CD4-positive, alpha-beta T cell treated with Interleukin-21 for 1 hour (primary cell): Measurements from ENCODE around the gene ASCC3.
A peak's percentile ranks its signal among the peaks of the same experiment; 100 is the strongest.

Experiments used
- DNase-seq: peaks from one replicate; pipeline ENCODE4 v3.0.0-alpha.2; 2020

The ASCC3 gene

DNA sequence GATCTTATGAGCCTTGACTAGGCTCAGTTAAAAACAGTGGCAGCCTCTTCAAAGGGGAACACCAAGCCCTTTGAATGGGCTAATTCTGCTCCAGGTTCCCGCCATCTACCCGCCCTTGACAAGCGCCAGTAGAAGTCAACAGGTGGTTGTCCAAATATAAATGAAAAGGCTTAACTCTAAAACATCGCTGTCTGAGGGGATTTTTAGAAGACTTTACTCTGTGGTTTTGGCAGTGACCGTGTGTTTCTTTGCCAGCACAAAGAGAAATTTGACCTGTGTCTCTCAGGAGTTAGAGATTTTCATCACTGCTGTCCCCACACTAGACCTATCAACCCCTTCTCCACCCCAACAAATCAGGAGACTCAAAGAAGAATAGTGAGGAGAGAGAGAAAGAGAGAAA lies 396.7 kb downstream of the ASCC3 start:
- no peak for DNase-seq

DNA sequence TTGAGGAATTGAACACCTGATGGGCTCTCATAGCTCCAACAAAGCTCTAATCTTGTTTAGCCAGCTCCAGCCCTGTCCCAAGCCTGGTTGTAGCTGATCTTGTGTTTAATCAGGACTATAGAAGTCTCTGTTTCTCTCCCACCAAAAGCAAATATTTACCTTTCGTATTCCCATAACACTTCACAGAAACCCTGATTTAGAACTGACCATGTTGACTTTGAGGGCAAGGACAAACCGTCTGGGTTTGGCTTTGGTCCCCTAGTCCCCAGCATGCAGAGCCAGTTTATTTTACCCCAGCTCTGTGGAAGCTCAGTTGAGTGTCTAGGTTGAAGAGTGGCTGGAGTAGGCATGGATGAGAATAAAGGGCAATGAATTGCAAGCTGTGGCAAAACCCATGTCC lies 398.4 kb downstream of the ASCC3 start:
- no peak for DNase-seq

GRCh38 chr6:100479179-100480035 lies 401.7 kb downstream of the ASCC3 start:
- peak; percentile 34 for DNase-seq

GRCh38 chr6:100475554-100476320 lies 405.4 kb downstream of the ASCC3 start:
- DNase-seq, result no peak

DNA sequence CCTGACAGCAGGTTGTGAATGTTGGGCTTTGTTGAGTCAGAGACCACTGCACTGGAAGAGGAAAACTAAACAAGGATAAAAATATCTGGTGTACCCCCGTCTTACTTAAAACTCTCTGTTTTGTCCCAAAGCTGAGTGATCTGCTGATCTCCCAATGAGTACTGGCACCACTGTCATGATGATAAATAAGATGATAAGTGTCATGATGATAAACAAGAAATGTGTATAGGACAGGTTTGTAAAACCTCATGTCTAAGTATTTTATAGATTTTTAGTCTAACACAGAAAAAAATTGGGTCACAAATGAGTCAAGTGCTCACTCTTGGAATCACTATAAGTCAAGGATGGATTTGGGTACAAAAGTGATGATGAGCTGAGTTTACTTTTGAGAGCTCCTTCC lies 407.9 kb downstream of the ASCC3 start:
- no peak for DNase-seq

DNA sequence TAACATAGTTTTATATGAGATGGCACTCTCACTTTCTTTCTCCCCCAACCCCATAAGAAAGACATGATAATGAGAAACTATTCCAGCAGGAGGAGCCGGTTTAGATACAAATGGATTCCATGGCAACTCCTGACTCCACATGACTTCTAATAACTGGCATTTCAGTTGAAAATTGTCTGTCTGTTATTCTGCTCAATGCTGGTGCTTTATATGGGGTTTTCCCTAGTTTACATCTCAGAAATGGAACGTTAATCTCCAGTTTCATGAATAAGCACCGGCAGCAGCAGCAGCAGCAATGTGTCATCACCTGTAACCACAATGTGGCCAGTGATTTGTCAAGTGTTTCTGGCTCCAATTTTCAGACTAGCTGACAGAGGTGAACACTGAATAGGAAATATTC lies 408.5 kb downstream of the ASCC3 start:
- DNase-seq, result no peak

DNA sequence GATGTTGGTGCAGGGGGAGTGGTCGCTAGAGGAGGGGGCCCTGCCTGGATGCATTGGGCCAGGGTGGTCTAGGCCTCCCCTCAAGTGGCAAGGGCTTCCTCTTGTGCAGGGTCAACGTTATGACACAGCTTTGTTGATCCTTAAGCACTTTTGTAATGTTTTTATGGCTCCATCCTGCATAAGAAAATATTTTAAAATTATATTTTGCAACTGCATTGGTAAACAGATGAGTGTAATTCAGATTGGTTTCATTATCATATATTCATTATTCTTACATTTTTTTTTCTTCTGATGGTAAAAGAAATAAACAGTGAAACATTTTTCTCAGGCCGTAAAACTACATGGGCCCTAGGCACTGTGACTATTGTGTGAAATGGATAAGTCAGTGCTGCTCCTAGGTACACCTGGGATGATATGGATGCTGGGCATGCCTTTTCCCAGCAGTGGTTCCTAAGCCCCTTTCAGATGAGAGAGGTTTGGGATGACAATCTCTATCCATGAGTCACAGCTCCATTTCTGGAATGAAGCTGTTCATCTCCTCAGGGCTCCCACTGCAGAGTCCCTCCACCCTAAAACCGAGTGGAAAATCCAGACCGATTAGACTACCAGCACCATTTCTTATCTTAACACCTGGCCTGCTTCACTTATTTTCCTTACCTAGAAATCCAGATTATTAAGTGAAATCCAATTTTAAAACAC lies 410.6 kb downstream of the ASCC3 start:
- DNase-seq, result no peak

DNA sequence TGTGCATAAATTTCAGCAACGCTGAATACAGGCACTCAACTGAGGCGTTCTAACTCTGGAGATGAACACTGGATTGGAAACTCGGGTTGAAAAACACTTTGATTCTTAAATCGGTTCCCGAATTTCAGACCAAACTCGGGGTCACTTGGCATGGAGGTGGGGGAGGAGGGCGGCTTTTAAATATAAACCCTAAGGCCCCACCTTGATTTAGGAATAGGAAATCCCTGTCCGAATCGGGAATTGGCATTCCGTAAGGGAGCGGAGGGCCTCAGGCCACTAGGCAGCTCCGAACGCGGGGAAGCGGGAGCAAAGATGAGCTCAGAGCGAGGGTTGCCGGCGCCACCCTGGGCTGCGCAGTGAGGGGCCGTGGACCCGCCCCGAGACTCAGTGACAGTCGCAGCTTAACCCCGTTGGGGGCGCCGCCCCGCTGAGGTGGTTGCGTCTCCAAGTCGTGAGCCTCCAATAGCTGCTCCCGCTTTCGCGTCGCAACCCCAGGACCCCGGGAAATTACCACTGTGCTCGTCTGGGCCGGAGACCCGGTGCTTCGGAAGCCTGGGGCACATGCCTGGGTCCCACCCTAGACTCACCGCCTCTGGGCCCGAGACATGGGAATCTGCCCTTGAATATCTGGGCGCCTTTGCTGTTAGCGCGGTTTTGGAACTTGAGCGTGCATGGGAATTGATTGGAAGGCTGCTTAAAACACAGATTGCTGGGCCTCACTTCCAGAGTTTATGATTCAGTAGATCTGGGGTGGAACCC lies 411.8 kb downstream of the ASCC3 start:
- DNase-seq, result no peak

DNA sequence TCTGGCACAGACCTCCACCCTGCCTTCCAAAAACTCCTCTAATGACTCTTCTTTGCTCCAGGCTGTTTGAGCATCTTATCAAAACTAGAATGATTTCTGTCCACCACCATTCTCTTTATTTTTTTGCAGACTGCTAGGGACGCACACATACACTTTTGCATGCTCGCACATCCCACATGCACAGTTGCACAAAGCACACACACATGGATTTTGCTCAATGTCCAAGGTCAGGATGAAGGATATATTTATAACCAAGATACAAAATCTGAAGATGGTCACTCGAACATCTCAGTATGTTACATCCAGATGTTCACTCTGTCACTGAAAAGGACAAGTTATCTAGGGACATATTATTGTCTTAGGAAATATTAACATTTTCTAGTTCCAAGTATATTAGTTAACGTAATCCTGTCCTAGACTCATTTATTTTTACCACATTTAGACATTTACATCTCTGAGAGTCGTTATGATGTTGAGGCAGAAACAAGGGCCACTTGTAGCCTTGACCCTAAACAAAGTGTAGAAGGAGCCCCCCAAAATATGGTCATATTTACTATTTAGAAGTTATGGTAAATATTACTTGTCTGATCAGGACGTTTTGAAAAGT lies 413.0 kb downstream of the ASCC3 start:
- DNase-seq, result no peak

DNA sequence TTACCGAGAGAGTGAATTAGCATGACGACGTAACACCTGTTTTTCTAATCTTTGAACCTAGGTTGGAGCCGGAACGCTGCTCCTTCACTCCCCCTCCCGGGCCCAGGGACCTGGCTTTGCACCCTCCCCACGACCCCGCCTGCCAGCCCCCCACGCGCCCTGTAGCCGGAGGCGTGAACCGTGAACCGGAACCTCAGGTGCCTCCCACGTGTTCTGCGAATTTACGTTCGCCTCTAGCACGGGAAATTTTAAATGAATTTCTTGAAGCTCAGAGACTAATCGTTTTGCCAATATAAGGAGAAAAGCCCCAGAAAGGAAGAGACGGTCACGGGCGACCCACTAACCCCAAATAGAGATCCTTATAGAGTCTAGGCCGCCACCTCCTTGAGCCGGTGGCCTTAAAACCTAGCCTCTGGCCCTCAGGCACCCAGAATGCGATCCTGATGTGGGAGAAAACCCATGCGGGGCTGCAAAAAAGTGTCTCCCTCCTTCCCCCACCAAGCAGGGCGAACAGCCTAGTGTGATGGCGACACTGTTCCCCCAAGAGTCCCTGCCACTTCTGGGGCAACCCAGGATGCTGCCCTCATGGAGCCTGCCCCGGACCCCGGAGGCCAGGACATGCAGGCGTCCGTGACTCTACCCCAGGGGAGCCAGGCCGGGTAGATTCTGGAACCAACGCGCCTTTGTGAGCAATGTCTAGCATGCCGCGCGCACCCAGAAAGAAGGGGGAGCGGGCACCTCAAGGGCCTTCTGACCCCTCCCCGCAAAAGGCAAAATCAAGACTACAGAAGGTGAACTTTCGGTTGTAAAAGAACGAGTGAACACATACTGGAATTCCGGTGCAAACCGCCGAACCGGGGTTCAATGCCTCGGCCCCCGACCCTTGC lies 413.8 kb downstream of the ASCC3 start:
- no peak for DNase-seq

- DNase-seq, result no peak
Observed at GRCh38 chr6:100466410-100467128, 414.6 kb downstream of the ASCC3 start.

- no peak for DNase-seq
Observed at GRCh38 chr6:100465701-100466409, 415.3 kb downstream of the ASCC3 start.

- DNase-seq, result no peak
Observed at GRCh38 chr6:100464903-100465700, 416.0 kb downstream of the ASCC3 start, which contains the start of gene SIM1. TSS of gene SIM1 (minus strand) at chr6:100464921. CDS start at chr6:100463468, 1,453 bp downstream.

DNA sequence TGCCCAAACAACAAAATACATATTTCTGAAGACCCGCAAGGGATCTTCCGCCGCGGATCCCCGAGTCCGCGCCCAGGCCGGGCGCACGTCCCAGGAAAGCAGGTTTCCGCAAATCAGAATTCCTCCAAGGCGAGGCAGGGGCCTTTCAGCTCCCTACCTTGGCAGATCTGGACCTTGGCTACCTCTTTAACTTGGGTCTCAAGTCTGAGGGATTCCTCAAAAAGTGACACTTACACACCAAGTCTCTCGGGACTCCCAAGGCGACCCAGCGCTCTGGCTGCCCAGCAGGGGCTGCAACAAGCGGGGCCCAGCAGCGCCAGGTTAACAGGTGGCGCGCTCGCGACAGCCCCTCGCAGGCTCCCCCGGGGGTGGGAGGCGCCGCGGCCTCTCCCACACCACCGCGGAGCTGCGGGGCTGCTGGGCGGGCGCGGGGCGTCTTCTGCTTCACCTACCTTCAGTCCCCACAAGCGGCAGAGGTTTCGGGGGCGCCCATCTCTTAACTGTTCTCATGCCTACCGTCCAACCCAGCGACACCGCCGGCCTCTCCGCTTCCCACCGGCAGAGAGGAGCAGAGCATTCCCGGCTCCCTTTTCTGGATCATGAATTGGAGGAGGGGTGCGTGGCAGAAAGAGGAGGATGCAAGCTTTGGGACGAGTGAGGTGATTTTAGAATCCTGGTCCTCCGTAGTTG lies 416.8 kb downstream of the ASCC3 start:
- DNase-seq, result no peak

DNA sequence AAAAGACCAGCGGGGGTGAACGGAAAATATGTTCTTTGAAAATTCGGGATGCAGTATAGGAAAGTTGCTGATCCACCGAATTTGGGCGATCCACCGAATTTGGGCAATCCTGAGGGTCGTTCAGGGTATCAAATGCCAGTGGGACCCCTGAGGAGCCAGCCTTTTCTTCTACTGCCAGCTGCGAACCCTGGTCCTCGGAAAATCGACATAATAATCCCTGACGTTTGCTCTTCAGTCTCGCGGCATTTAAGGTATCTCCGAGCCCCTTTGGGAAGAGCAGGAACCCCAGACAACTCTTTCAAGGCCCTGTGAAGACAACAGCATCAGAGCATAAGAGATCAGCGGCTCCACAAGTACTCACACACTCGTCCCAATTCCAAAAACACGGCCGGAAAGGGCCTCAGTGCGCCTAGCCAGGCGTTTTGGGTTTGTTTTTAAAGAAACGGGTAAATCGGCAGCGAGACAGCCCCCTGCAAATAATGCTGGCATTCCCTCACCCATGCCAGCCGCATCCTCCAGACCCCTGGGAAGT lies 417.4 kb downstream of the ASCC3 start:
- no peak for DNase-seq

GRCh38 chr6:100462706-100463629 lies 418.2 kb downstream of the ASCC3 start:
- DNase-seq, result no peak
